H1 (cell line): Measurements from ENCODE around the gene ALS2CL. TPM values are rescaled to one million over a fixed set of nuclear protein-coding genes. Genes with fewer than 3 reads are reported as not detected.

ENCODE experiments used
- CTCF ChIA-PET: fragments of 300-600 bp; sonication (Branson Sonifier 250); formaldehyde crosslinking; loops from one replicate; lab custom pipeline; 2021; ENCODE audit not compliant: partially characterized antibody; lab: Charles Lee
- POLR2A ChIA-PET: fragments of 300-600 bp; sonication (Branson Sonifier 250); formaldehyde crosslinking; loops from one replicate; lab custom pipeline; 2021; ENCODE audit warnings: inconsistent platforms; ENCODE audit not compliant: partially characterized antibody; lab: Charles Lee
- DNase-seq, 2 experiments: peaks; one replicate each; pipeline versions ENCODE4 v3.0.0 to v3.0.0-alpha.2; 2010 to 2022; ENCODE audit warnings: low spot score in 2 of 2, low read depth in 1 of 2, mixed read lengths in 1 of 2
- FAIRE-seq: peaks from 2 replicates; lab custom pipeline; 2011; peaks lifted over from hg19 to GRCh38; lab: Jason Lieb, UNC
- H2AFZ ChIP-seq: 2 replicates; pipeline ENCODE4 v1.8.1; 2012; ENCODE audit warnings: low read length, inconsistent platforms
- H2AK5ac ChIP-seq: 2 replicates; pipeline ENCODE4 v1.6.1; 2013; ENCODE audit warnings: low read depth, low read length
- H2BK120ac ChIP-seq: replicated peaks from 2 replicates; pipeline ENCODE3; 2013; ENCODE audit warnings: low read depth, low read length, inconsistent platforms
- H2BK12ac ChIP-seq: 2 replicates; pipeline ENCODE4 v1.6.1; 2013; ENCODE audit warnings: low read depth, low read length
- H2BK15ac ChIP-seq: 2 replicates; pipeline ENCODE4 v1.6.1; 2013; ENCODE audit warnings: low read length
- H2BK20ac ChIP-seq: 2 replicates; pipeline ENCODE4 v1.6.1; 2013; ENCODE audit warnings: low read length
- H2BK5ac ChIP-seq: 2 replicates; pipeline ENCODE4 v1.6.1; 2013; ENCODE audit warnings: low read depth, low read length
- H3K14ac ChIP-seq: 2 replicates; pipeline ENCODE4 v1.6.1; 2013; ENCODE audit warnings: inconsistent platforms; ENCODE audit not compliant: insufficient read length
- H3K18ac ChIP-seq: 2 replicates; pipeline ENCODE4 v1.6.1; 2013; ENCODE audit warnings: low read length; ENCODE audit errors: extremely low read depth
- H3K23ac ChIP-seq: 2 replicates; pipeline ENCODE4 v1.6.1; 2013; ENCODE audit warnings: inconsistent platforms; ENCODE audit not compliant: insufficient read length
- H3K23me2 ChIP-seq: 2 replicates; pipeline ENCODE4 v1.6.1; 2013; ENCODE audit warnings: low read depth, low read length
- H3K27ac ChIP-seq: 2 replicates; pipeline ENCODE4 v1.6.1; 2011; ENCODE audit warnings: low read depth, low read length, inconsistent platforms
- H3K27me3 ChIP-seq, 4 experiments: replicated peaks in 1 of 4; 1 replicate in 1 of 4; 2 replicates in 3 of 4; pipeline versions ENCODE4 v1.6.1 to v1.8.1; 2011 to 2013; ENCODE audit warnings: low read length in 3 of 4, mild to moderate bottlenecking in 3 of 4, inconsistent platforms in 2 of 4, mixed read lengths in 2 of 4, moderate library complexity in 1 of 4; ENCODE audit not compliant: control insufficient read depth in 3 of 4, insufficient read depth in 3 of 4; ENCODE audit errors: extremely low read depth in 1 of 4
- H3K36me3 ChIP-seq, 4 experiments: 2 replicates each; pipeline versions ENCODE4 v1.6.1 to v1.8.1; 2011 to 2013; ENCODE audit warnings: mild to moderate bottlenecking in 4 of 4, low read length in 3 of 4, moderate library complexity in 2 of 4, control low read depth in 1 of 4, inconsistent platforms in 1 of 4; ENCODE audit not compliant: insufficient read depth in 4 of 4, control insufficient read depth in 2 of 4
- H3K4ac ChIP-seq: replicated peaks from 2 replicates; pipeline ENCODE3; 2013; ENCODE audit warnings: low read length, low read depth, mixed read lengths, inconsistent platforms; ENCODE audit not compliant: insufficient read length
- H3K4me1 ChIP-seq, 4 experiments: replicated peaks in 1 of 4; 1 replicate in 1 of 4; 2 replicates in 3 of 4; pipeline versions ENCODE4 v1.6.1 to v1.8.1; 2011 to 2013; ENCODE audit warnings: low read length in 3 of 4, inconsistent platforms in 2 of 4, mixed read lengths in 1 of 4; ENCODE audit not compliant: insufficient read depth in 4 of 4, control insufficient read depth in 3 of 4
- H3K4me2 ChIP-seq, 2 experiments: 2 replicates each; pipeline versions ENCODE4 v1.6.1 to v1.8.1; 2011 to 2013; ENCODE audit warnings: low read depth in 2 of 2, low read length in 2 of 2, control low read depth in 1 of 2, inconsistent platforms in 1 of 2, mild to moderate bottlenecking in 1 of 2; ENCODE audit not compliant: insufficient read depth in 1 of 2
- H3K4me3 ChIP-seq, 4 experiments: fragments of 200-600, 300-600 bp in 1 of 4; sonication (generic), shearing (Covaris generic), sonication (Bioruptor Twin) in 1 of 4; 2 replicates each; pipeline versions ENCODE4 v1.5.1 to v1.8.1; 2011 to 2016; ENCODE audit warnings: low read length in 4 of 4, low read depth in 3 of 4, control low read depth in 2 of 4, inconsistent platforms in 2 of 4, mild to moderate bottlenecking in 2 of 4, mixed read lengths in 1 of 4, moderate library complexity in 1 of 4; ENCODE audit not compliant: insufficient read depth in 2 of 4; ENCODE audit errors: extremely low read depth in 1 of 4
- H3K56ac ChIP-seq: replicated peaks from 2 replicates; pipeline ENCODE3; 2013; ENCODE audit warnings: low read depth, mild to moderate bottlenecking, mixed read lengths, low read length, inconsistent platforms; ENCODE audit not compliant: insufficient read length
- H3K79me1 ChIP-seq: 2 replicates; pipeline ENCODE4 v1.6.1; 2013; ENCODE audit warnings: low read depth, low read length, control low read depth
- H3K79me2 ChIP-seq, 2 experiments: 2 replicates each; pipeline versions ENCODE4 v1.6.1 to v1.8.1; 2012 to 2013; ENCODE audit warnings: low read length in 2 of 2, mild to moderate bottlenecking in 2 of 2, inconsistent platforms in 1 of 2; ENCODE audit not compliant: insufficient read depth in 2 of 2, control insufficient read depth in 1 of 2
- H3K9ac ChIP-seq, 4 experiments: replicated peaks in 1 of 4; 1 replicate in 1 of 4; 2 replicates in 3 of 4; pipeline versions ENCODE4 v1.6.1 to v1.8.1; 2011 to 2013; ENCODE audit warnings: low read depth in 3 of 4, low read length in 3 of 4, control low read depth in 2 of 4, mild to moderate bottlenecking in 2 of 4, moderate library complexity in 2 of 4, inconsistent platforms in 1 of 4; ENCODE audit errors: extremely low read depth in 1 of 4
- H3K9me3 ChIP-seq, 2 experiments: 2 replicates each; pipeline versions ENCODE4 v1.6.1 to v1.8.1; 2012 to 2013; ENCODE audit warnings: mild to moderate bottlenecking in 2 of 2, moderate library complexity in 2 of 2, control low read depth in 1 of 2, inconsistent platforms in 1 of 2, low read depth in 1 of 2, low read length in 1 of 2, mixed read lengths in 1 of 2; ENCODE audit not compliant: insufficient read depth in 2 of 2
- H4K20me1 ChIP-seq, 2 experiments: replicated peaks in 1 of 2; 2 replicates each; pipeline versions ENCODE3 to v1.8.1; 2011 to 2013; ENCODE audit warnings: inconsistent platforms in 2 of 2, low read length in 2 of 2, mild to moderate bottlenecking in 1 of 2; ENCODE audit not compliant: insufficient read depth in 2 of 2, control insufficient read depth in 1 of 2
- H4K5ac ChIP-seq: 2 replicates; pipeline ENCODE4 v1.6.1; 2013; ENCODE audit warnings: low read length, low read depth, mixed read lengths, inconsistent platforms; ENCODE audit not compliant: insufficient read length
- H4K8ac ChIP-seq: 2 replicates; pipeline ENCODE4 v1.8.0; 2013; ENCODE audit warnings: mild to moderate bottlenecking, moderate library complexity, low read length, inconsistent platforms; ENCODE audit not compliant: insufficient read depth; ENCODE audit errors: extremely low read depth
- H4K91ac ChIP-seq: replicated peaks from 2 replicates; pipeline ENCODE3; 2013; ENCODE audit warnings: low read length, mixed read lengths, inconsistent platforms; ENCODE audit not compliant: insufficient read length
- CEBPB ChIP-seq: IDR thresholded peaks from 2 replicates; pipeline ENCODE4 v1.6.1; 2012; ENCODE audit warnings: low read depth, low read length
- EGR1 ChIP-seq: IDR thresholded peaks from 2 replicates; pipeline ENCODE4 v1.6.1; 2011; ENCODE audit warnings: low read depth, low read length, borderline replicate concordance
- EZH2 ChIP-seq: fragments of 200-600 bp; sonication (generic); IDR thresholded peaks from 2 replicates; pipeline ENCODE4 v1.7.1; 2012; ENCODE audit warnings: low read depth, mild to moderate bottlenecking, moderate library complexity, low read length, inconsistent platforms; ENCODE audit not compliant: severe bottlenecking
- MAFK ChIP-seq: IDR thresholded peaks from 2 replicates; pipeline ENCODE4 v1.6.1; 2012; ENCODE audit warnings: low read depth, mild to moderate bottlenecking, improper control_type of control experiment, low read length
- RNF2 ChIP-seq: fragments of 200-900, 300-1000 bp; sonication (generic); IDR thresholded peaks from 2 replicates; pipeline ENCODE4 v1.7.1; 2016; ENCODE audit warnings: borderline replicate concordance, low read depth, mild to moderate bottlenecking, antibody characterized with exemption, low read length; ENCODE audit not compliant: poor library complexity, severe bottlenecking; ENCODE audit errors: missing control alignments
- SIRT6 ChIP-seq: IDR thresholded peaks from one replicate; pipeline ENCODE4 v1.7.1; 2012; ENCODE audit warnings: low read length, inconsistent platforms
- SP4 ChIP-seq: IDR thresholded peaks from 2 replicates; pipeline ENCODE4 v1.6.1; 2012; ENCODE audit warnings: low read length, inconsistent platforms
- SRF ChIP-seq: IDR thresholded peaks from 2 replicates; pipeline ENCODE4 v1.6.1; 2011; ENCODE audit warnings: mild to moderate bottlenecking, low read depth, low read length, moderate library complexity
- TAF7 ChIP-seq: optimal IDR thresholded peaks from 2 replicates; pipeline ENCODE3; 2011; ENCODE audit warnings: low read depth, mild to moderate bottlenecking, inconsistent platforms, low read length, moderate library complexity, borderline replicate concordance
- TEAD4 ChIP-seq: IDR thresholded peaks from 2 replicates; pipeline ENCODE4 v1.6.1; 2012; ENCODE audit warnings: low read depth, low read length, inconsistent platforms, mixed read lengths
- WGBS, 2 experiments: shearing (Covaris generic) in 1 of 2; methylation state at CpG; one replicate each; pipeline versions ENCODE4 v1.1.6 to v1.1.7; 2013 to 2015; ENCODE audit warnings: low lambda C conversion rate in 2 of 2, mixed read lengths in 2 of 2, inconsistent platforms in 1 of 2, low coverage in 1 of 2, missing lambda C conversion rate in 1 of 2; ENCODE audit not compliant: insufficient replicate concordance in 2 of 2, insufficient coverage in 1 of 2, insufficient read length in 1 of 2; ENCODE audit errors: extremely low coverage in 1 of 2, missing lambda C conversion rate in 1 of 2; 5-methylcytosine and 5-hydroxymethylcytosine counted together
- polyA plus RNA-seq, 7 experiments: library from polyadenylated mRNA; depleted of rRNA in 3 of 7; stranded (reverse) in 5 of 7; unstranded in 2 of 7; fragments of >200 nt in 5 of 7; fragments of 200-250 nt in 2 of 7; gene quantifications; 1 replicate in 5 of 7; 2 replicates in 1 of 7; 4 replicates in 1 of 7; pipeline versions ENCODE4 v1.2.1 to v1.2.3, GENCODE V29; 2011 to 2013; ENCODE audit warnings: missing spikeins in 2 of 7, mixed read lengths in 2 of 7
- total RNA-seq: library from RNA; stranded (reverse); fragmentation: NEBNext Ultra II Directional; extraction: Animal tissue kit (Norgen Biotek cat#: 25700); gene quantifications from 2 replicates; pipeline ENCODE4 v1.2.1, GENCODE V29; 2021
- TF ChIP-seq, protein P1 (sequence below), 3 experiments: IDR thresholded peaks; 1 replicate in 2 of 3; 2 replicates in 1 of 3; pipeline versions ENCODE4 v1.5.1 to v1.6.1; 2011; ENCODE audit warnings: low read length in 3 of 3, mild to moderate bottlenecking in 3 of 3, inconsistent platforms in 2 of 3, low read depth in 1 of 3, moderate library complexity in 1 of 3; ENCODE audit not compliant: insufficient read depth in 1 of 3; ENCODE audit errors: control extremely low read depth in 1 of 3

ALS2CL gene
- total and polyA plus RNA-seq, 2 of the 8 experiments (the other 6 are each of a cell fraction or from before 2014, with no cell fraction given): 4.8 to 5.4 TPM

- H3K27ac ChIP-seq: no peak overlapping the region
- H2AFZ ChIP-seq: no peak overlapping the region
- DNase-seq (no peak), FAIRE-seq (no peak)
- no peak overlapping the region for H4K5ac ChIP-seq
- no peak overlapping the region for H3K14ac ChIP-seq
- no peak overlapping the region for H2BK12ac ChIP-seq
- H3K4me1 ChIP-seq: peaks cover 0 to 6% (median 0%) of the 10 kb centered on the region in 4 experiments; a peak in 1 of 7 replicates
- H3K4me2 ChIP-seq: no peak overlapping the region
- H2BK15ac ChIP-seq: no peak overlapping the region
- CTCF ChIA-PET: interaction anchor here (0.6 to 6.5 kb wide), 16 partner anchors 12 to 405 kb away, joined by 3 to 91 read pairs (median 4); no protein-coding TSS in a partner anchor
- POLR2A ChIA-PET: no interaction called here
- no peak overlapping the region for H4K8ac ChIP-seq
- no peak overlapping the region for H2BK5ac ChIP-seq
- no peak overlapping the region for H2BK20ac ChIP-seq
- H3K56ac ChIP-seq: no peak overlapping the region
- H2BK120ac ChIP-seq: no peak overlapping the region
- H4K20me1 ChIP-seq: peaks cover 0 to 3% of the 10 kb centered on the region in 2 experiments
- WGBS, 2 experiments: 80% methylated on average over 6 of the region's 6 CpGs; no CpG with 5 or more reads in 1 of the 2 experiments
- no peak overlapping the region for H2AK5ac ChIP-seq
- H3K79me2 ChIP-seq: no peaks in the 10 kb centered on the region
- H3K27me3 ChIP-seq: no peaks in the 10 kb centered on the region; a peak in 2 of 7 replicates
- H3K9ac ChIP-seq: no peak overlapping the region
- no peak overlapping the region for H3K18ac ChIP-seq
- H4K91ac ChIP-seq: no peak overlapping the region
- H3K23me2 ChIP-seq: no peaks in the 10 kb centered on the region
- H3K4me3 ChIP-seq: no peak overlapping the region
- no peak overlapping the region for H3K23ac ChIP-seq
- no peaks in the 10 kb centered on the region for H3K79me1 ChIP-seq
- H3K9me3 ChIP-seq: no peaks in the 10 kb centered on the region
- H3K4ac ChIP-seq: no peak overlapping the region
- H3K36me3 ChIP-seq: no peaks in the 10 kb centered on the region
- no peak for TF ChIP-seq EGR1
- TF ChIP-seq SIRT6: no peak
- TF ChIP-seq CEBPB: no peak
- TF ChIP-seq, protein P1, sequence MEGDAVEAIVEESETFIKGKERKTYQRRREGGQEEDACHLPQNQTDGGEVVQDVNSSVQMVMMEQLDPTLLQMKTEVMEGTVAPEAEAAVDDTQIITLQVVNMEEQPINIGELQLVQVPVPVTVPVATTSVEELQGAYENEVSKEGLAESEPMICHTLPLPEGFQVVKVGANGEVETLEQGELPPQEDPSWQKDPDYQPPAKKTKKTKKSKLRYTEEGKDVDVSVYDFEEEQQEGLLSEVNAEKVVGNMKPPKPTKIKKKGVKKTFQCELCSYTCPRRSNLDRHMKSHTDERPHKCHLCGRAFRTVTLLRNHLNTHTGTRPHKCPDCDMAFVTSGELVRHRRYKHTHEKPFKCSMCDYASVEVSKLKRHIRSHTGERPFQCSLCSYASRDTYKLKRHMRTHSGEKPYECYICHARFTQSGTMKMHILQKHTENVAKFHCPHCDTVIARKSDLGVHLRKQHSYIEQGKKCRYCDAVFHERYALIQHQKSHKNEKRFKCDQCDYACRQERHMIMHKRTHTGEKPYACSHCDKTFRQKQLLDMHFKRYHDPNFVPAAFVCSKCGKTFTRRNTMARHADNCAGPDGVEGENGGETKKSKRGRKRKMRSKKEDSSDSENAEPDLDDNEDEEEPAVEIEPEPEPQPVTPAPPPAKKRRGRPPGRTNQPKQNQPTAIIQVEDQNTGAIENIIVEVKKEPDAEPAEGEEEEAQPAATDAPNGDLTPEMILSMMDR (IDR thresholded peaks at IDR 0.05; ENCODE audit: control extremely low read depth in 1 of 3, insufficient read depth in 1 of 3, low read depth in 1 of 3, low read length in 3 of 3): no peak
- TF ChIP-seq TEAD4: no peak
- TF ChIP-seq RNF2: no peak
- TF ChIP-seq EZH2: no peak
- no peak for TF ChIP-seq SRF
- no peak for TF ChIP-seq MAFK
- TF ChIP-seq SP4: no peak
- no peak for TF ChIP-seq TAF7
Measured at GRCh38 chr3:46710671-46711295, 17.3 kb upstream of the ALS2CL start.
